ENCODE measurements around the gene PPFIA2.

DNA sequence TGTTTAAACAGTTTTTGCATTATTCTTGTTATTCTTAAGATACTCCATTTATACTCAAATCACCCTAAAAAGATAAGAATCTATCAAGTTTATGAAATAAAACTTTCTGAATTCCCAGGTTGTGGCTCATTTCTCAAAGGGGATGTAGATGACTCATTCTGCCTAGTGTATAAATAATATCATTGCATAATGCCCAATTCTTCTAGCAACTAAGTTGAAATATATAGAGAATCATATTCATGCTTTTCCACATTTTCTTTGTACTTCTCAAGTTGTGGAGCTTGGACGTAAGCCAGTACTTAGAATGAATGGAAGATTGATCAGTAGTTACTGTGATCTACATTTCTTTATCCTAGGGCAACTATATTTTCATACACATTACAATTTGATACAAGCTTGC lies 201.1 kb downstream of the PPFIA2 start:
- TF ChIP-seq POLR2A (IDR thresholded peaks at IDR 0.05): no peak
- TF ChIP-seq, protein P1, sequence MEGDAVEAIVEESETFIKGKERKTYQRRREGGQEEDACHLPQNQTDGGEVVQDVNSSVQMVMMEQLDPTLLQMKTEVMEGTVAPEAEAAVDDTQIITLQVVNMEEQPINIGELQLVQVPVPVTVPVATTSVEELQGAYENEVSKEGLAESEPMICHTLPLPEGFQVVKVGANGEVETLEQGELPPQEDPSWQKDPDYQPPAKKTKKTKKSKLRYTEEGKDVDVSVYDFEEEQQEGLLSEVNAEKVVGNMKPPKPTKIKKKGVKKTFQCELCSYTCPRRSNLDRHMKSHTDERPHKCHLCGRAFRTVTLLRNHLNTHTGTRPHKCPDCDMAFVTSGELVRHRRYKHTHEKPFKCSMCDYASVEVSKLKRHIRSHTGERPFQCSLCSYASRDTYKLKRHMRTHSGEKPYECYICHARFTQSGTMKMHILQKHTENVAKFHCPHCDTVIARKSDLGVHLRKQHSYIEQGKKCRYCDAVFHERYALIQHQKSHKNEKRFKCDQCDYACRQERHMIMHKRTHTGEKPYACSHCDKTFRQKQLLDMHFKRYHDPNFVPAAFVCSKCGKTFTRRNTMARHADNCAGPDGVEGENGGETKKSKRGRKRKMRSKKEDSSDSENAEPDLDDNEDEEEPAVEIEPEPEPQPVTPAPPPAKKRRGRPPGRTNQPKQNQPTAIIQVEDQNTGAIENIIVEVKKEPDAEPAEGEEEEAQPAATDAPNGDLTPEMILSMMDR (IDR thresholded peaks at IDR 0.05): no peak
